Measurements from ENCODE around the gene ROS1. TPM values are rescaled to one million over a fixed set of nuclear protein-coding genes. Genes with fewer than 3 reads are reported as not detected.
A peak's percentile ranks its signal among the peaks of the same experiment; 100 is the strongest.
"Not testable (repeated sequence)": the region's sequence is repeated elsewhere in the genome, so short reads cannot be mapped to it uniquely, and the experiment has no call there.

Gene ROS1
- total RNA-seq, 2 experiments from 2014 or later, result not detected

GRCh38 chr6:117262799-117263198, 162.9 kb downstream of the ROS1 start:
- Mint-ChIP-seq H3K27me3 (peaks cover 80% of the 10 kb centered on the region), H3K9me3 (no peaks in the 10 kb centered on the region), H3K27ac (no peak overlapping the region), H3K36me3 (ENCODE audit: low read depth) (no peaks in the 10 kb centered on the region), H3K4me3 (no peak overlapping the region), H3K4me1 (ENCODE audit: low read depth) (peaks cover 15% of the 10 kb centered on the region)
- no peak for TF ChIP-seq CTCF (IDR thresholded peaks at IDR 0.05)
- intact Hi-C loops (cut with DNase I, micrococcal nuclease), result no loop called here
- Histone ChIP-seq H3K4me3 (ENCODE audit: low read length) (no peak overlapping the region), H3K27me3 (ENCODE audit: control insufficient read depth in 1 of 2, insufficient read depth in 2 of 2, low read length in 2 of 2) (peaks cover 48 to 77% of the 10 kb centered on the region in 2 experiments), H3K27ac (ENCODE audit: low read depth in 1 of 2, low read length in 2 of 2) (no peak overlapping the region), H3K36me3 (ENCODE audit: insufficient read depth, low read length) (no peaks in the 10 kb centered on the region), H3K4me1 (ENCODE audit: insufficient read depth, low read length) (peaks cover 18% of the 10 kb centered on the region), H3K9me3 (ENCODE audit: control insufficient read depth in 1 of 2, insufficient read depth in 1 of 2, low read length in 2 of 2) (peaks cover 0 to 23% of the 10 kb centered on the region in 2 experiments)
- CTCF ChIA-PET, result no interaction called here
- POLR2A ChIA-PET, result no interaction called here
- DNase-seq (no peak), ATAC-seq (ENCODE audit: poor library complexity) (no peak)

GRCh38 chr6:117253785-117254184, 172.0 kb downstream of the ROS1 start:
- Histone ChIP-seq H3K27ac (ENCODE audit: low read depth in 1 of 2, low read length in 2 of 2) (no peak overlapping the region), H3K9me3 (ENCODE audit: control insufficient read depth in 1 of 2, insufficient read depth in 1 of 2, low read length in 2 of 2) (no peaks in the 10 kb centered on the region), H3K4me1 (ENCODE audit: insufficient read depth, low read length) (no peaks in the 10 kb centered on the region), H3K4me3 (ENCODE audit: low read length) (no peak overlapping the region), H3K27me3 (ENCODE audit: control insufficient read depth in 1 of 2, insufficient read depth in 2 of 2, low read length in 2 of 2) (peaks cover 0 to 7% of the 10 kb centered on the region in 2 experiments), H3K36me3 (ENCODE audit: insufficient read depth, low read length) (no peaks in the 10 kb centered on the region)
- Mint-ChIP-seq H3K9me3 (peaks cover 2% of the 10 kb centered on the region), H3K4me1 (ENCODE audit: low read depth) (no peaks in the 10 kb centered on the region), H3K27me3 (peaks cover 14% of the 10 kb centered on the region), H3K27ac (no peak overlapping the region), H3K36me3 (ENCODE audit: low read depth) (no peaks in the 10 kb centered on the region), H3K4me3 (no peak overlapping the region)
- intact Hi-C loops (cut with DNase I, micrococcal nuclease), result no loop called here
- POLR2A ChIA-PET, result no interaction called here
- DNase-seq, result no peak
- no peak for TF ChIP-seq CTCF (IDR thresholded peaks at IDR 0.05)
- CTCF ChIA-PET, result no interaction called here
- ATAC-seq (ENCODE audit: poor library complexity), result no peak

GRCh38 chr6:117244979-117245378, 180.8 kb downstream of the ROS1 start:
- H3K36me3 Mint-ChIP-seq (ENCODE audit: low read depth); POLR2A ChIA-PET; H3K27ac Mint-ChIP-seq; H3K4me1 Mint-ChIP-seq (ENCODE audit: low read depth); H3K27me3 Mint-ChIP-seq; H3K9me3 ChIP-seq (ENCODE audit: control insufficient read depth in 1 of 2, insufficient read depth in 1 of 2, low read length in 2 of 2); H3K9me3 Mint-ChIP-seq; CTCF ChIA-PET; H3K27me3 ChIP-seq (ENCODE audit: control insufficient read depth in 1 of 2, insufficient read depth in 2 of 2, low read length in 2 of 2); ATAC-seq (ENCODE audit: poor library complexity); H3K4me1 ChIP-seq (ENCODE audit: insufficient read depth, low read length); H3K36me3 ChIP-seq (ENCODE audit: insufficient read depth, low read length); H3K4me3 Mint-ChIP-seq; H3K27ac ChIP-seq (ENCODE audit: low read depth in 1 of 2, low read length in 2 of 2); intact Hi-C loops (cut with DNase I, micrococcal nuclease): not testable (repeated sequence)
- peak overlapping the region; percentile 10 for H3K4me3 ChIP-seq (ENCODE audit: low read length)
- peak in 3 of 14 experiments; percentile 5 to 19 (median 7) for DNase-seq

- CTCF ChIA-PET; H3K27ac ChIP-seq (ENCODE audit: low read depth in 1 of 2, low read length in 2 of 2); intact Hi-C loops (cut with DNase I, micrococcal nuclease); H3K4me1 ChIP-seq (ENCODE audit: insufficient read depth, low read length); POLR2A ChIA-PET; H3K27ac Mint-ChIP-seq; H3K36me3 Mint-ChIP-seq (ENCODE audit: low read depth); H3K36me3 ChIP-seq (ENCODE audit: insufficient read depth, low read length); H3K4me1 Mint-ChIP-seq (ENCODE audit: low read depth); H3K27me3 Mint-ChIP-seq; H3K27me3 ChIP-seq (ENCODE audit: control insufficient read depth in 1 of 2, insufficient read depth in 2 of 2, low read length in 2 of 2); H3K9me3 Mint-ChIP-seq; H3K9me3 ChIP-seq (ENCODE audit: control insufficient read depth in 1 of 2, insufficient read depth in 1 of 2, low read length in 2 of 2); ATAC-seq (ENCODE audit: poor library complexity); H3K4me3 Mint-ChIP-seq: not testable (repeated sequence)
- peak in 1 of 14 experiments; percentile 11 for DNase-seq
- H3K4me3 ChIP-seq (ENCODE audit: low read length), result peak overlapping the region; percentile 10
Measured at GRCh38 chr6:117244571-117244970, 181.2 kb downstream of the ROS1 start.

Other genes with a start within 250 kb of the ROS1 start
- gene VGLL2, start 160.4 kb downstream of the ROS1 start, total RNA-seq, result not detected
- gene DCBLD1, start 56.7 kb upstream of the ROS1 start, total RNA-seq, result 1 to 10 TPM; 1.3 to 1.4 TPM
- gene GOPC, start 176.6 kb upstream of the ROS1 start, total RNA-seq, result 10 to 100 TPM in 1 of 2 experiments, 1 to 10 TPM in 1; 9.7 to 10.8 TPM
- gene NUS1, start 249.5 kb upstream of the ROS1 start, total RNA-seq, result 10 to 100 TPM; 16.2 to 16.6 TPM